ENCODE data around the gene LRP1B.

The LRP1B gene

DNA sequence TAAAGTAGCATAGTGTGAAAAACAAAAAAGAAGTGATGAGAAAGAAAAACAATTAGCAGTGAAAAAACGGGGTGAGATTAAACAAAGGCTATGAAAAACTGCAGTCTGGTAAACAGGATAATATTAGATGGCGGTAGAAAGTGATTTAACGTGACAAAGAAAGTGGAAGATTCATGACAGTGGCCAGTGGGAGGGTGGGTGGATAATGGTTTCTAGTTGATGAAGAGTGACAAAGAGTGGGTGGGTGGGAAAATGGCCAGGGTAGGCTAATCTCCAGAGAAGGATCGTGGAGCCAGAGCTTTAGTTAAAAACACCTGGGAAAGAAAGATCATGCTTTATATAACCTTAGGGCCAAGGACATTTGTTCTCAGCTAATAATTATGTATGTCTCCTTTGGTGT, 1667.8 kb downstream of the LRP1B start:
- TF ChIP-seq, protein P1, sequence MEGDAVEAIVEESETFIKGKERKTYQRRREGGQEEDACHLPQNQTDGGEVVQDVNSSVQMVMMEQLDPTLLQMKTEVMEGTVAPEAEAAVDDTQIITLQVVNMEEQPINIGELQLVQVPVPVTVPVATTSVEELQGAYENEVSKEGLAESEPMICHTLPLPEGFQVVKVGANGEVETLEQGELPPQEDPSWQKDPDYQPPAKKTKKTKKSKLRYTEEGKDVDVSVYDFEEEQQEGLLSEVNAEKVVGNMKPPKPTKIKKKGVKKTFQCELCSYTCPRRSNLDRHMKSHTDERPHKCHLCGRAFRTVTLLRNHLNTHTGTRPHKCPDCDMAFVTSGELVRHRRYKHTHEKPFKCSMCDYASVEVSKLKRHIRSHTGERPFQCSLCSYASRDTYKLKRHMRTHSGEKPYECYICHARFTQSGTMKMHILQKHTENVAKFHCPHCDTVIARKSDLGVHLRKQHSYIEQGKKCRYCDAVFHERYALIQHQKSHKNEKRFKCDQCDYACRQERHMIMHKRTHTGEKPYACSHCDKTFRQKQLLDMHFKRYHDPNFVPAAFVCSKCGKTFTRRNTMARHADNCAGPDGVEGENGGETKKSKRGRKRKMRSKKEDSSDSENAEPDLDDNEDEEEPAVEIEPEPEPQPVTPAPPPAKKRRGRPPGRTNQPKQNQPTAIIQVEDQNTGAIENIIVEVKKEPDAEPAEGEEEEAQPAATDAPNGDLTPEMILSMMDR (IDR thresholded peaks at IDR 0.05; ENCODE audit: insufficient read depth, low read depth, low read length, missing control alignments), result no peak
- H3K4me3 ChIP-seq (ENCODE audit: low read length), result no peak overlapping the region
- DNase-seq (ENCODE audit: low read depth), result no peak

DNA sequence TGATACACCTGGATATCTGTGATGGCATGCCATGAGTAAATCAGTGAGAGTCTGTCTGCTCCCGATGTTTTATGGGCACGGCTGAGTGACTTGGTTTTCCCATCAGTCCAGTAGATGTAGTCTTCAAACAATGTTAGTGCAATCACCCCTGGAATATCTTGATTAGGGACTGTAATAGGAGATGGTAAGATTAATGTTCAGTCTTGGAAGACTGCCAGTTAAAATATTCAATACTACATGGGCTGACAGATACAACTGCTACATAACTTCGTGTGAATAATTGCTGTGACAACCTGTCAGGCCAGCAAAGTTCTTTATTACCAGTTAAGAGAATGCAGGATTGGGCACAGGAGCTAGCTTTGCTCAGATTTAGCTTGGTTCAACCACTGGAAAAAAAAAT, 1673.3 kb downstream of the LRP1B start:
- DNase-seq (ENCODE audit: low read depth), result peak; percentile 2
- TF ChIP-seq, protein P1 (IDR thresholded peaks at IDR 0.05; ENCODE audit: insufficient read depth, low read depth, low read length, missing control alignments), result no peak
- no peak overlapping the region for H3K4me3 ChIP-seq (ENCODE audit: low read length)

DNA sequence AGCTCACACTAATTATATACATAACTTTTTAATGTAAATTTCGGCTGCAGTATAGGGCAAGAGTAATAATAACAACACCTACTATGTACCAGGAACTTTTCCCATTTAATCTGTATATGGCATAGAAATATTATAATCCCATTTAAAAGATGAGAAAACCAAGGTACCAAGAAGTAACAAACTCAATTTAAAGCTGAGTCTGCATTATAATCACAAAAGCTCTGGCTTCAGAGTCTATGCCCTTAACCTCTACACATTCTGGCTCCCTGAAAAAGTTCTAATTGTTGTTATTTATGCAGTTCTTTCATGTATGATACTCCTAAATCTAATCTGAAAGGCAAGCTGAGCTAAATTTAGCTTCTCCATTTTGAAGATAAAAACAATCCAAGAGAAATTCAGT, 1675.5 kb downstream of the LRP1B start:
- TF ChIP-seq, protein P1 (IDR thresholded peaks at IDR 0.05; ENCODE audit: insufficient read depth, low read depth, low read length, missing control alignments), result no peak
- H3K4me3 ChIP-seq (ENCODE audit: low read length), result no peak overlapping the region
- DNase-seq (ENCODE audit: low read depth), result no peak

DNA sequence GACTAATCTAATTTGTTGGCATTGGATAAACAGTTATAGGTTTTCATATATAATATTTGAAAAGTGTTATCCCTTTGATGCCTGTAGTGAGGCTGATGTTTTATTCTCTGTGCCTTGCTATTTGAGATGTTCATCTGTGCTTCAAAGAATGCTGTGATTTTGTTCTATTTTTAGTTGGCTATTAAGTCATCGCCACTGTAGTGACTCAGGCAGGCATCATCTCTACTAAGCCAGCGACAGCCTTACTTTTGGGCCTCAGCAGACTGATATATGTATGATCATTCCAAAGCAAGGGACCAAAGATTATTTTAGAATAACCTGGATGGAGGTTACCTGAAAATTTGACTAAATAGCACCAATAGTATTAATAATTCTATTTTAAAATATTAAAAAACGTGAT, 1676.1 kb downstream of the LRP1B start:
- DNase-seq (ENCODE audit: low read depth), result peak; percentile 60
- TF ChIP-seq, protein P1 (IDR thresholded peaks at IDR 0.05; ENCODE audit: insufficient read depth, low read depth, low read length, missing control alignments), result no peak

DNA sequence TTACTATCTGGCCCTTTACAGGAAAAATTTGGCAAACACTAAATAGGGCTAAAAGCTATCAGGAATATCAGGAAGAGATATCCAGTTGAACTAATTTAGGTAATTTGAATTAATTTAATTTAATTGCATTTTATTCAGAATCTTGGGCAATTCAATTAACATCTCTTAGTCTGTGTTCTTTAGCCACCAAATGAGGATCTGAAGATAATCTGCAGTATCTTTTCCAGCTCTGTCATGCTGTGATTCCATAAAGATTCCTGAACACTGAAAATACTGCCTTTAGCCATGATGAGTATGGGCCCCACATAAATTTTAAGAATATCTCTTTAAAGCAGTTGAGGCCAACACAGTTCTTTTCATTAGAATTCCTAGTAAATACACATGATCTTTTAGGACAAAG, 1679.5 kb downstream of the LRP1B start:
- TF ChIP-seq, protein P1 (IDR thresholded peaks at IDR 0.05; ENCODE audit: insufficient read depth, low read depth, low read length, missing control alignments), result no peak
- no peak overlapping the region for H3K4me3 ChIP-seq (ENCODE audit: low read length)
- DNase-seq (ENCODE audit: low read depth), result no peak

More for the DNA sequence above, 1676.1 kb downstream of the LRP1B start:
- no peak overlapping the region for H3K4me3 ChIP-seq (ENCODE audit: low read length)

DNA sequence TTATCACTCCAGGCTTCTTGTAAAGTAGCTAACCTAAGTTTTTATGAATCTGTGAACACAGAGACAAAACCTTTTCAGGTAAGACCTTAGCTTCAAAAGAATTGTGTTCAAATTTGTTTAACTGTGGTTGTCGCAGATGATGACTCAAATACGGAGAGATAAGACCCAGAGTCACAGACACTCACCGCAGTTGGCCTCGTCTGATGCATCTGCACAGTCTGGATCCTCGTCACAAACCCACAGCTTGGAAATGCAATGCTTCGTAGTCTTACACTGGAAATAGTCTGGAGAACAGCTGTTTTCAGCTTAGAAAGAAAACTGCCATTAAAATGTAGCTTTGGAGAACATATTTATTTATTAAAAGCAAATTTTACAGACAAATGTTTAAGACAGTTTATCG, 1688.5 kb downstream of the LRP1B start:
- DNase-seq (ENCODE audit: low read depth), result no peak
- H3K4me3 ChIP-seq (ENCODE audit: low read length), result no peak overlapping the region
- TF ChIP-seq, protein P1 (IDR thresholded peaks at IDR 0.05; ENCODE audit: insufficient read depth, low read depth, low read length, missing control alignments), result no peak

DNA sequence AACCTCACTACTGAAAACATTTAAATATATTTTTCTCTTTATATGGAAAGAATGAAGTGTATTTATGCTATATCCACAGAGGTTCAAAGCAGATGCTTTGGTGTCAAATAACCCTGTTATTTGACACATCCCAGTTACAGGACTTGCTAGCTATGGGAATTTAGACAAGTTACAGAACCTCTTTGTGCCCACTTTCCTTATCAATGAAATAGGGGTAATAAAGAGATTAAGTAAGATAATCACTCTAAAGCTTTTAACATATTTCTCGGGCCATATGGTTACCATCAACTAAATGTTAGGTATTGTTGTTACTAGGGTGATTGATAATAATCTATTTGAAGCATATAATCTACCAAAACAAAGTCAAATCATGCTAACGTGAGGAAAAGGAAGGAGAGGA, 1690.0 kb downstream of the LRP1B start:
- TF ChIP-seq, protein P1 (IDR thresholded peaks at IDR 0.05; ENCODE audit: insufficient read depth, low read depth, low read length, missing control alignments), result no peak
- H3K4me3 ChIP-seq (ENCODE audit: low read length), result no peak overlapping the region
- no peak for DNase-seq (ENCODE audit: low read depth)
